K562 (cell line): ENCODE data around the gene HEATR3. TPM values are rescaled to one million over a fixed set of nuclear protein-coding genes. Genes with fewer than 3 reads are reported as not detected.

Experiments used
- HDAC1 ChIP-seq, 2 experiments: fragments of 450-650 bp; IDR thresholded peaks; 2 replicates each; pipeline ENCODE4 v1.6.1; 2016 to 2017; ENCODE audit warnings: inconsistent platforms in 1 of 2, mild to moderate bottlenecking in 1 of 2, moderate library complexity in 1 of 2
- HDAC8 ChIP-seq: fragments of 450-650 bp; IDR thresholded peaks from 2 replicates; pipeline ENCODE4 v1.6.1; 2016; ENCODE audit warnings: mild to moderate bottlenecking, missing genetic modification characterization, moderate library complexity, missing compliant biosample characterization
- HNRNPK ChIP-seq: fragments of 200-400 bp; formaldehyde crosslinking; IDR thresholded peaks from one replicate; pipeline ENCODE4 v1.6.1; 2018; ENCODE audit warnings: mild to moderate bottlenecking, low read depth, low read length; ENCODE audit not compliant: poor library complexity, severe bottlenecking
- KAT7 ChIP-seq: sonication (generic); formaldehyde crosslinking; IDR thresholded peaks from 2 replicates; pipeline ENCODE4 v1.8.0; 2022; ENCODE audit warnings: missing genetic modification reagents, mild to moderate bottlenecking, borderline replicate concordance
- MEF2D ChIP-seq: conservative IDR thresholded peaks from 2 replicates; pipeline ENCODE4 v1.6.1; 2016; ENCODE audit warnings: low read depth, missing genetic modification characterization, missing compliant biosample characterization
- NFRKB ChIP-seq: fragments of 450-650 bp; IDR thresholded peaks from 2 replicates; pipeline ENCODE4 v1.6.1; 2016; ENCODE audit warnings: low read depth
- PHB2 ChIP-seq: fragments of 450-650 bp; IDR thresholded peaks from 2 replicates; pipeline ENCODE4 v1.6.1; 2017; ENCODE audit warnings: low read depth
- SRSF1 ChIP-seq: fragments of 200-400 bp; formaldehyde crosslinking; IDR thresholded peaks from 2 replicates; pipeline ENCODE4 v1.6.1; 2017; ENCODE audit warnings: mild to moderate bottlenecking, low read depth, low read length, moderate library complexity
- SUPT5H ChIP-seq: fragments of 450-650 bp; IDR thresholded peaks from 2 replicates; pipeline ENCODE4 v1.6.1; 2016
- TEAD1 ChIP-seq, 2 experiments: fragments of 450-650 bp in 1 of 2; sonication (generic) in 1 of 2; formaldehyde crosslinking; IDR thresholded peaks; 2 replicates each; pipeline versions ENCODE4 v1.4.0 to v1.8.0; 2020 to 2022; ENCODE audit warnings: mild to moderate bottlenecking in 2 of 2, missing genetic modification reagents in 1 of 2
- ZBTB43 ChIP-seq: sonication (generic); formaldehyde crosslinking; IDR thresholded peaks from 2 replicates; pipeline ENCODE4 v1.8.0; 2023; ENCODE audit warnings: mild to moderate bottlenecking, missing genetic modification reagents
- ZKSCAN3 ChIP-seq: fragments of 250-450 bp; sonication (Bioruptor Pico); IDR thresholded peaks from 2 replicates; pipeline ENCODE4 v1.4.0; 2020
- ZNF253 ChIP-seq: fragments of 250-450 bp; sonication (Bioruptor Pico); conservative IDR thresholded peaks from 2 replicates; pipeline ENCODE4 v1.6.1; 2021; ENCODE audit warnings: mild to moderate bottlenecking
- polyA plus RNA-seq, 8 experiments: library from polyadenylated mRNA; depleted of rRNA in 4 of 8; stranded (reverse) in 5 of 8; unstranded in 3 of 8; fragments of >200 nt; fragmentation: Nextera tagmentation in 2 of 8; fragmentation: Illumina TruSeq in 1 of 8; extraction: Ambion mirVana in 2 of 8; extraction: Trizol in 1 of 8; gene quantifications; 2 replicates each; pipeline versions ENCODE4 v1.2.1 to v1.2.3, GENCODE V29; 2011 to 2014; ENCODE audit warnings: inconsistent platforms in 1 of 8, missing spikeins in 1 of 8
- total RNA-seq, 7 experiments: library from RNA; depleted of rRNA in 6 of 7; stranded (reverse); fragments of >200 nt in 6 of 7; fragmentation: Illumina TruSeq in 2 of 7; extraction: Trizol in 2 of 7; gene quantifications; 2 replicates each; pipeline versions ENCODE4 v1.2.1 to v1.2.3, GENCODE V29; 2011 to 2021; ENCODE audit warnings: low replicate concordance in 1 of 7
- TF ChIP-seq, protein P1 (sequence below): fragments of 450-650 bp; conservative IDR thresholded peaks from 2 replicates; pipeline ENCODE4 v1.6.1; 2016; ENCODE audit warnings: missing genetic modification characterization, low read depth, mild to moderate bottlenecking, missing compliant biosample characterization, moderate library complexity
- TF ChIP-seq, protein P2 (sequence below), 2 experiments: fragments of 200-800 bp in 1 of 2; sonication (Bioruptor generic) in 1 of 2; sonication (generic) in 1 of 2; formaldehyde crosslinking in 1 of 2; IDR thresholded peaks in 1 of 2; conservative IDR thresholded peaks in 1 of 2; 2 replicates each; pipeline versions ENCODE4 v1.5.0 to v1.6.1; 2016 to 2020; ENCODE audit warnings: missing compliant biosample characterization in 1 of 2, missing genetic modification characterization in 1 of 2, missing genetic modification reagents in 1 of 2
- TF ChIP-seq, protein P3 (sequence below): sonication (generic); formaldehyde crosslinking; IDR thresholded peaks from 2 replicates; pipeline ENCODE4 v1.8.0; 2022; ENCODE audit warnings: missing genetic modification reagents, mild to moderate bottlenecking, moderate library complexity, borderline replicate concordance
- TF ChIP-seq, protein P4 (sequence below): fragments of 250-450 bp; sonication (Bioruptor Pico); IDR thresholded peaks from 2 replicates; pipeline ENCODE4 v1.9.0; 2021; ENCODE audit warnings: mild to moderate bottlenecking, inconsistent platforms

The HEATR3 gene
- total and polyA plus RNA-seq, 9 of the 15 experiments (the other 6 are each of a cell fraction or from before 2014, with no cell fraction given) = 1.7 to 30.2 (median 18.8) TPM

DNA sequence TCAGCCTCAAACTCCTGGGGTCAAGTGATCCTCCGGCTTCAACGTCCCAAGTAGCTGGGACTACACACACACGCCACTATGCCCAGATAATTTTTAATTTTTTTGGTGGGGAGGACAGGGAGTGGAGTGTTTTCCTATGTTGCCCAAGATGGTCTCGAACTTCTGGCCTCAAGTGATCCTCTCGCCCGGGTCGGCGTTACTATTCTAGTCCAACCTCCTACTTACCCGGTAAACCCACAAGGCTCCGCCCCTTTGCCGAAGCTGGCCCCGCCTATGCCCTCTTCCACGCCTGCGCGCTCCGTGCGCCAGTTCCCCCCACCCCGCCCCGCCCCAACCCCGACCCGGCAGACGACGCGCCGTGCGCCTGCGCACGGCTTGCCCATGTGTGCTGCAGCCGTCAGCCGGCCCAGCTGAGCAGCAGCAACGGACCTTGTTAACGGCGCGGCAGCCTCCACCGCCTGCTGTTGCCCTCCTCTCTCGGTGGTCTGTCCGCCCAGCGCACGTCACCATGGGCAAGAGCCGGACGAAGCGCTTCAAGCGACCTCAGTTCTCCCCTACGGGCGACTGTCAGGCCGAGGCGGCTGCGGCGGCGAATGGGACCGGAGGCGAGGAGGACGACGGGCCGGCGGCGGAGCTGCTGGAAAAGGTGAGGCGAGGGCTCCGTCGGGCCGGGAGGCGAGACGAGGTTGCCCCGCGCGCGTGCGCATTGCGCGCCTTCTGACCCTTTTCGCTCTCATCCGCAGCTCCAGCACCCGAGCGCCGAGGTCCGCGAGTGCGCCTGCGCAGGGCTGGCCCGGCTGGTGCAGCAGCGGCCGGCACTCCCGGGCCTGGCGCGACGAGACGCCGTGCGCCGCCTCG, at the start of gene HEATR3 (continued):
- TF ChIP-seq KAT7 (CRISPR knock-in tag) = no peak
- peak; percentile 81 for TF ChIP-seq SUPT5H
- TF ChIP-seq ZBTB43 (CRISPR knock-in tag) = no peak
- no peak for TF ChIP-seq ZNF253 (CRISPR knock-in tag)
- TF ChIP-seq TEAD1 (CRISPR knock-in tag; IDR thresholded peaks at IDR 0.05) = 0 out of 4 replicates have a peak, but pooled peaks of 1 of the 2 experiments have one; percentile 22
- TF ChIP-seq ZKSCAN3 (CRISPR knock-in tag) = no peak
- TF ChIP-seq, protein P1, sequence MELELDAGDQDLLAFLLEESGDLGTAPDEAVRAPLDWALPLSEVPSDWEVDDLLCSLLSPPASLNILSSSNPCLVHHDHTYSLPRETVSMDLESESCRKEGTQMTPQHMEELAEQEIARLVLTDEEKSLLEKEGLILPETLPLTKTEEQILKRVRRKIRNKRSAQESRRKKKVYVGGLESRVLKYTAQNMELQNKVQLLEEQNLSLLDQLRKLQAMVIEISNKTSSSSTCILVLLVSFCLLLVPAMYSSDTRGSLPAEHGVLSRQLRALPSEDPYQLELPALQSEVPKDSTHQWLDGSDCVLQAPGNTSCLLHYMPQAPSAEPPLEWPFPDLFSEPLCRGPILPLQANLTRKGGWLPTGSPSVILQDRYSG = no peak
- TF ChIP-seq, protein P2, sequence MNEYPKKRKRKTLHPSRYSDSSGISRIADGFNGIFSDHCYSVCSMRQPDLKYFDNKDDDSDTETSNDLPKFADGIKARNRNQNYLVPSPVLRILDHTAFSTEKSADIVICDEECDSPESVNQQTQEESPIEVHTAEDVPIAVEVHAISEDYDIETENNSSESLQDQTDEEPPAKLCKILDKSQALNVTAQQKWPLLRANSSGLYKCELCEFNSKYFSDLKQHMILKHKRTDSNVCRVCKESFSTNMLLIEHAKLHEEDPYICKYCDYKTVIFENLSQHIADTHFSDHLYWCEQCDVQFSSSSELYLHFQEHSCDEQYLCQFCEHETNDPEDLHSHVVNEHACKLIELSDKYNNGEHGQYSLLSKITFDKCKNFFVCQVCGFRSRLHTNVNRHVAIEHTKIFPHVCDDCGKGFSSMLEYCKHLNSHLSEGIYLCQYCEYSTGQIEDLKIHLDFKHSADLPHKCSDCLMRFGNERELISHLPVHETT (CRISPR knock-in tag; conservative IDR thresholded peaks at IDR 0.05 in 1 of 2, IDR thresholded peaks at IDR 0.05 in 1 of 2) = peak in 1 of 2 experiments; percentile 18; a peak in 1 of 4 replicates
- TF ChIP-seq PHB2 = no peak
- TF ChIP-seq HNRNPK = no peak
- TF ChIP-seq, protein P3, sequence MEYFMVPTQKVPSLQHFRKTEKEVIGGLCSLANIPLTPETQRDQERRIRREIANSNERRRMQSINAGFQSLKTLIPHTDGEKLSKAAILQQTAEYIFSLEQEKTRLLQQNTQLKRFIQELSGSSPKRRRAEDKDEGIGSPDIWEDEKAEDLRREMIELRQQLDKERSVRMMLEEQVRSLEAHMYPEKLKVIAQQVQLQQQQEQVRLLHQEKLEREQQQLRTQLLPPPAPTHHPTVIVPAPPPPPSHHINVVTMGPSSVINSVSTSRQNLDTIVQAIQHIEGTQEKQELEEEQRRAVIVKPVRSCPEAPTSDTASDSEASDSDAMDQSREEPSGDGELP = peak; percentile 96
- TF ChIP-seq MEF2D (tag) = 0 out of 2 replicates have a peak, but pooled peaks have one; percentile 48
- 0 out of 2 replicates have a peak, but pooled peaks have one; percentile 36 for TF ChIP-seq SRSF1
- TF ChIP-seq NFRKB = no peak
- peak; percentile 62; the same call in 1 of the 2 replicates for TF ChIP-seq HDAC8 (tag)
- TF ChIP-seq, protein P4, sequence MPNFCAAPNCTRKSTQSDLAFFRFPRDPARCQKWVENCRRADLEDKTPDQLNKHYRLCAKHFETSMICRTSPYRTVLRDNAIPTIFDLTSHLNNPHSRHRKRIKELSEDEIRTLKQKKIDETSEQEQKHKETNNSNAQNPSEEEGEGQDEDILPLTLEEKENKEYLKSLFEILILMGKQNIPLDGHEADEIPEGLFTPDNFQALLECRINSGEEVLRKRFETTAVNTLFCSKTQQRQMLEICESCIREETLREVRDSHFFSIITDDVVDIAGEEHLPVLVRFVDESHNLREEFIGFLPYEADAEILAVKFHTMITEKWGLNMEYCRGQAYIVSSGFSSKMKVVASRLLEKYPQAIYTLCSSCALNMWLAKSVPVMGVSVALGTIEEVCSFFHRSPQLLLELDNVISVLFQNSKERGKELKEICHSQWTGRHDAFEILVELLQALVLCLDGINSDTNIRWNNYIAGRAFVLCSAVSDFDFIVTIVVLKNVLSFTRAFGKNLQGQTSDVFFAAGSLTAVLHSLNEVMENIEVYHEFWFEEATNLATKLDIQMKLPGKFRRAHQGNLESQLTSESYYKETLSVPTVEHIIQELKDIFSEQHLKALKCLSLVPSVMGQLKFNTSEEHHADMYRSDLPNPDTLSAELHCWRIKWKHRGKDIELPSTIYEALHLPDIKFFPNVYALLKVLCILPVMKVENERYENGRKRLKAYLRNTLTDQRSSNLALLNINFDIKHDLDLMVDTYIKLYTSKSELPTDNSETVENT = 0 out of 2 replicates have a peak, but pooled peaks have one; percentile 24
- peak in 1 of 2 experiments; percentile 97; a peak in 2 of 4 replicates for TF ChIP-seq HDAC1 (IDR thresholded peaks at IDR 0.05)
